Activated CD8-positive, alpha-beta memory T cell treated with anti-CD3 and anti-CD28 coated beads, Interleukin-2, amount 50 U/mL, for 1 hour (primary cell): ENCODE results near the gene SLC12A4.
"Not testable (repeated sequence)": the region's sequence is repeated elsewhere in the genome, so short reads cannot be mapped to it uniquely, and the experiment has no call there.

Experiments used
- DNase-seq: peaks from one replicate; pipeline ENCODE4 v3.0.0-alpha.2; 2020; ENCODE audit errors: extremely low read depth

The SLC12A4 gene

GRCh38 chr16:67987460-67988160 is 19.2 kb upstream of the SLC12A4 start:
- no peak for DNase-seq

DNA sequence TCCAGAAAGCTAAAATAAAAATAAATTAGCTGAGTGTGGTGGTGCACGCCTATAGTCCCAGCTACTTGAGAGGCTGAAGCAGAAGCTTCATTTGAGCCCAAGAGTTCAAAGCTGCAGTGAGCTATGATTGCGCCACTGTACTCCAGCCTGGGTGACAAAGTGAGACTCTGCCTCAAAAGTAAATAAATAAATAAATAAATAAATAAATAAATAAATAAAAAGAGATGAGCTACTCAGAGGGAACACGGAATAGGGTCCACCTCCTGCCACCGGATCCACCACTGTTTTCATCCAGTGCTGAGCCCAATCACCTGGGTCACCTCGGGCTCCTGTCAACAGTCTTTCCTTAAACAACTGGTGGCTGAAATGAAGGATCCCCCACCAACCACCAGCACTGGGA is 18.5 kb upstream of the SLC12A4 start:
- no peak for DNase-seq

GRCh38 chr16:67982011-67982696 is 13.7 kb upstream of the SLC12A4 start:
- DNase-seq, result no peak

GRCh38 chr16:67979955-67980678 is 11.7 kb upstream of the SLC12A4 start, which contains the start of gene DPEP3:
Gene DPEP3 (minus strand): TSS chr16:67980499. CDS start chr16:67980380, 119 bp downstream.
- no peak for DNase-seq

DNA sequence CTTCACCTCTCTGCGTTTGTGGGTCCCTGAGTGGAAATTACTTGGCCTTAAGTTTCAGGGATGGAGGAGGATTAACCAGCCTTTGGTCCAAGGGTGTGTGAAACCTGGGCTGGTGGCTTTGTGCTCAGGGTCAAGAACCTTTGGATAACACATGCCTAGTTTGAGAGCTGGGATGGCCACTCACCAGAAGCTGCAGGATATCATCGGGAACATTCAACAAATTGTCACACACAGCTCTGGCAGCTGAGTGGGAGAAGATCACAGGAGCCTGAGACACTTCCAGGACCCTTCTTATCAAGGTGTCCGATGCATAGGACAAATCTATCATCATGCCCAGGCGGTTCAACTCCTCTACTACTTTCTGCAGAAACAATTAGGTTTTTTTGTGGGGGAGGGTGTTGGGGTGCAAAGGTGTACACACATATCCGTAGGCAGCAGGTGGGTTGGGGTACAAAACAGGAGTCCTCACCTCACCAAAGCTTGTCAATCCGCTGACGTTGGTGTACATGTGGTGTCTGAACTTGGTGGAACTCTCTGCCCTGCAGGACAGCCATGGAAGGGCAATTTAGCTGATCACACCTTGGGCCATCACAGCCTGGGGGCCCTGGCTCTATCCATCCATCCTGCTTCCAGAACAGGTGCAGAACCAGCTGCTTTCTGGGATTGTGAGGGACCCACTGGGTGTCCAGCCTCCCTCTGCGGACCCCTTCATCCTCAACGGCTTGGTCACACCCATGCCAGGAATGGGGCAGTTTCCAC is 9.2 kb upstream of the SLC12A4 start:
- DNase-seq, result no peak

GRCh38 chr16:67977005-67977404 is 8.6 kb upstream of the SLC12A4 start:
- DNase-seq, result no peak

DNA sequence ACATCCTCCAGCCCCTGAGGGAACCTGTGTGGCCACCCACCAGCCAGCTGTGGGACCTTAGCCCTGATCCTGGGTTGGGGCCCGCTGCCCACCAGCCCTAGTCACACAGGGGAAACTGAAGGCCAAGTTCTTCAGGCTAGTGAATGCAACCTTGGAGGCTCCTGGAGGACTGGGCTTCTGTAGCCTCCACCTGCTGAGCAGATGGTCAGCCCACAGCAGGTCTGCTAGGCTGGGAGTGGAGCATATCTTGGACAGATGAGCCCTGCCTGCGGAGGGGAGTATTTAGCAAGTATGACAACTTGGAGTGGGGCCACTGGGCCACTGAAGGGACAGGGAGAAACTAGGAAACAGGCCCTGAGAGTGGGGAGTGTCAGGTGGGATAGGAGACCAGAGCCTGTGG is 7.8 kb upstream of the SLC12A4 start:
- no peak for DNase-seq

DNA sequence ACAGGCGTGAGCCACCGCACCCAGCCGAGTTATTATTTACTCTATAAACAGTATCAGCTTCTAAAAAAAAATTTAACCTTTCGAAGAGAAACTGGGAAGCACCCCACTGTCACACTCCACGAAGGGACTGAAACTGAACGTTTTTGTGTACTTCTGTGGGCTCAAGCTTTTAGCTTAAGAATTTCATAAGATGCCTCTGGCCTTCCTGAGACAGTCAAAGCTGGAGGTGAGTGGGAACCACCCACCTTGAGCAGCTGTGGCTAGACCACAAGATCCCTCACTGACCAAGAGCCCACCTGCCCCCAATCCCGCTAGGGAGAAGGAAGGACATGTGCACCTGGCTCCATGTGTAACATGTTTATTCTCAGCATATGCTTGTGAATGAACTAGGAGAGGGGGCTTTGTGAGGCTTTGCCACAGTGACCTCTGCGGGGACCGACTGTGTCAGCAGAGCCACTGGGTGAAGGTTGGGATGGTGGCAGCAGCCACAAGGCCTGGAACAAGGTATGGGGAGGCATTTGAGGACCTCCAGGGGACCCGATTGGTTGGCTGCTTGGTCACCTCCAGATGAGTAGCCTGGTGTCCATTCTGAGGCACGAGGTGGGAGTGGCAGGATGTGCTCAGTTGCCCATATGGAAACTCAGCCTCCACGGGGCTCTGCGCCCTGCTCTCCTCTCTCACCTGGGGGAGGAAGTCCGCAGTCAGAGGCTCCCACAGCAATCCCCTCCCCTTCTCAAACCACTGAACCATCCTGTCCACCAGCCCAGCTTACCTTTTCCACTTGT is 7.1 kb upstream of the SLC12A4 start:
- no peak for DNase-seq

DNA sequence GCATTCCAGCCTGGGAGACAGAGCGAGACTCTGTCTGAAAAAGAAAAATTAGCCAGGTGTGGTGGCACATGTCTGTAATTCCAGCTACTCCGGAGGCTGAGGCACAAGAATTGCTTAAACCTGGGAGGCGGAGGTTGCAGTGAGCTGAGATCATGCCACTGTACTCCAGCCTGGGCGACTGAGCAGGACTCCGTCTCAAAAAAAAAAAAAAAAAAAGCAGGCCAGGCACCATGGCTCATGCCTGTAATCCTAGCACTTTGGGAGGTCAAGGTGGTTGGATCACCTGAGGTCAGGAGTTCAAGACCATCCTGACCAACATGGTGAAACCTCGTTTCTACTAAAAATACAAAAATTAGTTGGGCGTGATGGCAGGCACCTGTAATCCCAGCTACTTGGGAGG is 3.8 kb upstream of the SLC12A4 start:
- not testable (repeated sequence) for DNase-seq

- no peak for DNase-seq
Measured at GRCh38 chr16:67971111-67971510, 2.7 kb upstream of the SLC12A4 start.

- DNase-seq, result no peak
Measured at GRCh38 chr16:67969254-67970039, 1.0 kb upstream of the SLC12A4 start.

- no peak for DNase-seq
Measured at GRCh38 chr16:67967958-67968399, 458 bp downstream of the SLC12A4 start.

DNA sequence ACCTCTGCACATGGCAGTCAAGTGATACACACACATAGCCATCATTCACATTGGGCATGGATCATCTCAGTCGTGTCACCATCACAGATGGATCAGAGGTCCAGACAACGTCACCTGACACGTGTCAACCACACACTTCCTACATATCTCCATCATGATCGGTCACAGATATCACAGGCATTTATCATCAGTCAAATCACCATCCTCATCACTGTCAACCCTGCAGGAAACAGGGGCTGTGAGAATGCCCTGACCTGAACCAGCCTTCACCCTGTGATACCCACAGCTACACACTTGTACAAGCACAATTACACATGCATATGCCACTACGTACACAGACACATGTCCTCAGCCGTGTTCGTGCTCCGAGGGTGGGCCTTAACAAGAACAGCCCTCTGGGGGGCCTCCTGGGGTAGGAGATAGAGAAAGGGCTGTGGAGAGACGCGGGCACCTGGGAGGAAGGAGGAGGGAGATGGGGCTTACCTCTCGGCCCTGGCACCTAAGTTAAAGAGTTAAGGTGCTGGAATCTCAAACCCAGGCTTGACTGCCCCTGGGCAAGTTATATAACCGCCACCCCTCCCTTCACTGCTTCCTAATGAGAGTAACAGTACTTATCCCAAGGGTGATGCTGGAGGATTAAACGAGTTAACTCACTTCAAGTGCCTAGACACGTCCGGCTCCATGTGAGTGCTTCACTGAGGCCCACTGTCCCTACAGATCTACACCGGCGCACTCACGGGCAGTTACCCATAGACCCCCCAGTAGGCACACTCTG is 1.1 kb downstream of the SLC12A4 start:
- no peak for DNase-seq

DNA sequence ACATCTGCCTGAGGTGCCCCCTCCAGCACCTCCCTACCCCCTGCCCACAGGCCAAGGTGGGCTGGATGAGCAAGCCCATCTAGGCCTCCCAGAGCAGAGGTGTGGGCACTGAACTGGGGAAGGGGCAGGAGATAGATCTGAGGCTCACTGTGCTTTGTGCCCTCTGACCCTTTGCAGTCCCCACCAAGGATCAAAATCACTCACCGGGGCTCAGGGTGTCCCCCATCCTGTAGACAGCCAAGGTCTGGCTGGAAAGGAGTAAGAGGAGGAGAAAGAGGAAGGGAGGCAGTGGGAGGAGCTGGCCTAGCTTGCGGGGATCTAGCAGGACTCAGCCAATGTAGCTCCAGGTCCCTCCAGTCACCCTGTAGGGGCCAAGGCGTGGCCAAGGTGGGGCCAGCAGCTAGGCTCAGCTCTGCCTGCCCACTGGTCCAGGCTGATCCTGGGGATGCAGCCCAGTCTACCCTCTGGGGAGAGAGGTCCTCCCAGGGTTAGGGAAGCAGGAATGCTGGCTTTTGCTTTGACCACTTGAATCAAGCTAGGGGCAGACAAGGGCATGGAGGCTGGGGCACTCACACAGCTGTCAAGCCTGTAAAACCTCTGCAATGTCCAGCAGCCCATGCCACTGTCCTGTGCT is 1.8 kb downstream of the SLC12A4 start:
- no peak for DNase-seq

DNA sequence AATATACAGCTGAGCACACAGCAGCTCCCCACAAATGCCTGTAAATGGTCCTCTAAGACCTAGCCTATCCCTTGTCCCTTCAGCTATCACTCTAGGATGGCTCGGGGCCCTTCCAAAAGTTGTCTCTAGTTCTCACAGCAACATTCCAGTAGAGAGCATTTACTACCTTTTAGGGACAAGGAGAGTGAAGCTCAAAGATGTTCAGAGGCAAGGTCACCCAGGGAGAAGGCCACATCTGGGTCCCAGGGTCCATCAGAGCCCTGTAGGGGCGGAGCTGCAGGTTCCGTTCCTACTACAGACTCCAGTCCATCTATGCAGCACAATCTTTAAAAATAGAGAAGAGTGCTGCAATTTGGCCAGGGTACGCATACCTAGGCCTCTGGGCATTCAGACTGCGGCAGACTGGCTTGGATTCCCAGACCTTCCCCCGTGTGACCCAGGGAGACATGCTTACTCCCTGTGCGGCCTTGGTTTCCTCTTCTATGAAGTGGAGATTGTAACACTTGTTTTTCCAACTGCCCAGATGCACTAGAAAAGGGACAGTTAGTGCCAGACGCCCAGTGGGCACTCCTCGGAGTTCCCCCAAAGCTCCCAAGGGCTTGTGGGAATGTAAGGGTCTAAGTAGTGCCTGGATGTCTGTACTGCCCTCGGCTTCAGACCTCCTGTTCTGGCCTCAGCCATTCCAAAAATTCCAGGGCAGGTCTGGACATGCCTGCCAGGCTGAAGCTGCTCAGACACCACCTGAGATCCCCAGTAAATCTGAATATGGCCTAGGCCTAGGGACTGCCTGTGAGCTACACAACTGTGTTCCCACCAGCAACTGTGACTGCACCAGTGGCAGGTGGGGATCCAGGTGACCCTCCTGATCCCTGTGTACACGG is 2.5 kb downstream of the SLC12A4 start:
- DNase-seq, result no peak

DNA sequence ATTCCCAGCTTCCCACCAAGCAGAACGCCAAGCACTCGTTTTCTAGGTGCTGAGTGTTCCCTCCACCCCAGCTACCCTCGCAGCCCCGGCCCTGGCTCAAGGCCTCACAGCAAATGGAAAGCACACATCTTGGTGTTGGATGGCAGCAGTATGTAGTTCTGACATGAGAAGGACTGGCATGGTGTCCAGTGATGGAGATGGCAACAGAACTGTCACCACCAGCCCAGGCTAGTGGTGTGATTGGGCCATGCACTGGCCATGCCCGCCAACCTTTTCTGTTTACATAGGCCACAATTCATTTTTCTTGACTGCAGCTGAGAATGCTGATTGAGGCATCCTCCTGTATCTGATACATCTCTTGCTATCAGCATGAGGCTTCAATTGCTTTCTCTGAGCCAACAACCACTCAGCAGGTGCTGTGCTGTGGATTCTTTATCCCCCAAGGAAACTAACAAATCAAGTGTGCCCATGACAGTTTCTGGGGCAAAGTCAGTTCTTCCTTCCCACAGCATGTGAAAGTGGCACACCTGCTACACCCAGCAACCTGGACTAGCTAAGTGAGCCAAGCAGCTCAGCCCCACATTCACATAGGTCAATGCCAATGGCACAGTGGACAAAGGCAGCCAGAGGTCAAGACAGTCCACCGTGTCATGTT is 3.8 kb downstream of the SLC12A4 start:
- DNase-seq, result no peak

- DNase-seq, result no peak
Measured at GRCh38 chr16:67963662-67964321, 4.6 kb downstream of the SLC12A4 start.
